Vagina (tissue), 2 donors: ENCODE data around the gene RPL13A. TPM values are rescaled to one million over a fixed set of nuclear protein-coding genes. Genes with fewer than 3 reads are reported as not detected.
"Not testable (repeated sequence)": the region's sequence is repeated elsewhere in the genome, so short reads cannot be mapped to it uniquely, and the experiment has no call there.

Source experiments
- DNase-seq, 2 donors: peaks; one replicate each; pipeline ENCODE4 v3.0.0-alpha.2; 2017; ENCODE audit errors: extremely low spot score in 2 of 2
- H3K27ac ChIP-seq: fragments of 200-600 bp; sonication (generic); one replicate; pipeline ENCODE4 v1.5.1; 2019
- H3K27me3 ChIP-seq: fragments of 200-600 bp; sonication (generic); one replicate; pipeline ENCODE4 v1.5.1; 2019
- H3K36me3 ChIP-seq, 2 donors: fragments of 200-600 bp; sonication (generic); one replicate each; pipeline ENCODE4 v1.5.1; 2017 to 2019
- H3K4me1 ChIP-seq: fragments of 200-600 bp; sonication (generic); one replicate; pipeline ENCODE4 v1.5.1; 2019
- H3K4me3 ChIP-seq, 2 donors: fragments of 200-600 bp; sonication (generic); 1 replicate in 1 of 2; 2 replicates in 1 of 2; pipeline ENCODE4 v1.5.1; 2016 to 2019
- H3K9me3 ChIP-seq: fragments of 200-600 bp; sonication (generic); one replicate; pipeline ENCODE4 v1.5.1; 2019
- POLR2A ChIP-seq, 2 donors: fragments of 450-650 bp; IDR thresholded peaks; one replicate each; pipeline ENCODE4 v1.6.1; 2017; ENCODE audit warnings: antibody characterized with exemption in 2 of 2, mild to moderate bottlenecking in 2 of 2, moderate library complexity in 2 of 2
- POLR2AphosphoS5 ChIP-seq, 2 donors: sonication (generic); formaldehyde crosslinking; IDR thresholded peaks; one replicate each; pipeline ENCODE4 v1.9.0; 2017; ENCODE audit warnings: antibody characterized with exemption in 2 of 2, mild to moderate bottlenecking in 2 of 2, low read depth in 1 of 2; ENCODE audit not compliant: insufficient read depth in 1 of 2
- intact Hi-C: fragments of 100-400 bp; cut with DNase I; formaldehyde crosslinking; loops from one replicate; pipeline ENCODE4 v1.15.1; 2023
- total RNA-seq: library from RNA; depleted of rRNA; stranded (reverse); fragments of >200 nt; gene quantifications from one replicate; pipeline ENCODE4 v1.2.3, GENCODE V29; 2016
- TF ChIP-seq, protein P1 (sequence below), 3 experiments: fragments of 450-650 bp in 2 of 3; fragments of 200-600 bp in 1 of 3; sonication (generic) in 1 of 3; IDR thresholded peaks; one replicate each; pipeline ENCODE4 v1.5.1; 2017 to 2019; ENCODE audit warnings: antibody characterized with exemption in 3 of 3, mild to moderate bottlenecking in 2 of 3, moderate library complexity in 2 of 3

The RPL13A gene
- total RNA-seq, 1 donor from 2014 or later = 3,900 TPM

DNA sequence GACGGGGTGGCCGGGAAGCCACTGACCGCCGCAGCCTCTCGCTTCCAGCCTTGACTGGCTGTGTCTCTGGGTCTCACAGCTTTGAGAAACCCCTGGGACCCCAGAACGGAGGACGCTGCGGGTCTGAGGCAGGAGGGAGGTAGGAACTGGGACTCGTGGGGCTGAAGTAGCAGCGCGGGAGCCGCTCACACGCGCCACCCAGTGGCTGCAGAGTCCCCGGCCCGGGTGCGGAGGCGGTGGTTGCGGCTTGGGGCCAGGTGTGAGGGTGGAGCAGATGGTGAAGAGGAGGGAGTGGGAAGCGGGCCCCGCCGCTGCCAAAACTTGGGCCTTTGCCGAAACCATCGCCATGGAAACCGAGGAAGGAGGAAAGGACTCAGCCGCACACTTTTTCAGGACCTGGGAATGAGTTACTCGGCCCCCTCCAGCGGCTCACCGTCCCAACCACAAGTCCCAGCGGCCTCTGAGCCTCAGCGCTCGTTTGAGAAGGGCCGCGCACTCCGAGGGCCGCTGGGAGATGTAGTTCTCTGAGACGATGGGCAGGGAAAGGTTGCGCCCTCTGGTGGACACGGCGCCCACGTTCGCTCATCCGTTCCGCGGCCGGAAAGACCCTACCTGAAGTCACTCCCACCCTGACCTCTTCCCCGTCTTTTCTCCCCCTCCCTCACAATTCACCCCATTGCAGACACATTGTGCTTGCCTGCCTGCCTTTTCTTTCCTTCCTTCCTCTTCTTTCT is 43.9 kb upstream of the RPL13A start:
- TF ChIP-seq, protein P1, sequence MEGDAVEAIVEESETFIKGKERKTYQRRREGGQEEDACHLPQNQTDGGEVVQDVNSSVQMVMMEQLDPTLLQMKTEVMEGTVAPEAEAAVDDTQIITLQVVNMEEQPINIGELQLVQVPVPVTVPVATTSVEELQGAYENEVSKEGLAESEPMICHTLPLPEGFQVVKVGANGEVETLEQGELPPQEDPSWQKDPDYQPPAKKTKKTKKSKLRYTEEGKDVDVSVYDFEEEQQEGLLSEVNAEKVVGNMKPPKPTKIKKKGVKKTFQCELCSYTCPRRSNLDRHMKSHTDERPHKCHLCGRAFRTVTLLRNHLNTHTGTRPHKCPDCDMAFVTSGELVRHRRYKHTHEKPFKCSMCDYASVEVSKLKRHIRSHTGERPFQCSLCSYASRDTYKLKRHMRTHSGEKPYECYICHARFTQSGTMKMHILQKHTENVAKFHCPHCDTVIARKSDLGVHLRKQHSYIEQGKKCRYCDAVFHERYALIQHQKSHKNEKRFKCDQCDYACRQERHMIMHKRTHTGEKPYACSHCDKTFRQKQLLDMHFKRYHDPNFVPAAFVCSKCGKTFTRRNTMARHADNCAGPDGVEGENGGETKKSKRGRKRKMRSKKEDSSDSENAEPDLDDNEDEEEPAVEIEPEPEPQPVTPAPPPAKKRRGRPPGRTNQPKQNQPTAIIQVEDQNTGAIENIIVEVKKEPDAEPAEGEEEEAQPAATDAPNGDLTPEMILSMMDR (IDR thresholded peaks at IDR 0.05) = peak; percentile 80 to 94 (median 87)
- TF ChIP-seq POLR2A (IDR thresholded peaks at IDR 0.05) (peak in 1 of 2 donors; percentile 1), POLR2AphosphoS5 (IDR thresholded peaks at IDR 0.05; ENCODE audit: insufficient read depth in 1 of 2, low read depth in 1 of 2) (peak; percentile 77 to 86)
- intact Hi-C loops = loop anchor here (10.0 kb wide), 2 partner anchors 79 to 219 kb away; partner anchors contain the start of genes DKKL1 and TEAD2
- Histone ChIP-seq H3K27ac (peak overlapping the region; percentile 83), H3K4me1 (peaks cover 33% of the 10 kb centered on the region), H3K36me3 (no peaks in the 10 kb centered on the region), H3K27me3 (no peaks in the 10 kb centered on the region), H3K9me3 (no peaks in the 10 kb centered on the region), H3K4me3 (peak overlapping the region; percentile 70 to 90)
- DNase-seq = peak in 1 of 2 donors; percentile 94

DNA sequence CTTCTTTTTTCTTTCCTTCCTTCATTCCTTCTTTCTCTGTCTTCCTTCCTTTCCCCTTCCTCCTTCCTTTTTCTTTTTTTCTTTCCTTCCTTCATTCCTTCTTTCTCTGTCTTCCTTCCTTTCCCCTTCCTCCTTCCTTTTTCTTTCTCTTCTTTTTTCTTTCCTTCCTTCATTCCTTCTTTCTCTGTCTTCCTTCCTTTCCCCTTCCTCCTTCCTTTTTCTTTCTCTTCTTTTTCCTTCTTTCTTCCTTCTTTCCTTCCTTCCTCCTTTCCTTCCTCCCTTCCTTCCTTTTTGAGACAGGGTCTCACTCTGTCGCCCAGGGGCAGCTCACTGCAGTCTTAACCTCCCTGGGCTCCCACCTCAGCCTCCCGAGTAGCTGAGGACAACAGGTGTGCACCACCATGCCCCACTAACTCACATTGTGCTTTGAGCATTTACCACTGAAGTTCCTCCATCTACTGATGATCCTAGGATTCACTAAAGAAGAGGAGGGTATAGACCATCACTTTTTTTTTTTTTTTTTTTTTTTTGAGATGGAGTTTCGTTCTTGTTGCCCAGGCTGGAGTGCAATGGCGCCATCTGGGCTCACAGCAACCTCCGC is 43.2 kb upstream of the RPL13A start:
- Histone ChIP-seq H3K27ac (peak overlapping the region; percentile 83), H3K4me1 (peaks cover 35% of the 10 kb centered on the region), H3K4me3 (peak overlapping the region in 1 of 2 donors; percentile 70)
- H3K27me3 ChIP-seq, DNase-seq, H3K9me3 ChIP-seq, H3K36me3 ChIP-seq: not testable (repeated sequence)
- intact Hi-C loops = loop anchor here (10.0 kb wide), 2 partner anchors 79 to 219 kb away; partner anchors contain the start of genes DKKL1 and TEAD2

DNA sequence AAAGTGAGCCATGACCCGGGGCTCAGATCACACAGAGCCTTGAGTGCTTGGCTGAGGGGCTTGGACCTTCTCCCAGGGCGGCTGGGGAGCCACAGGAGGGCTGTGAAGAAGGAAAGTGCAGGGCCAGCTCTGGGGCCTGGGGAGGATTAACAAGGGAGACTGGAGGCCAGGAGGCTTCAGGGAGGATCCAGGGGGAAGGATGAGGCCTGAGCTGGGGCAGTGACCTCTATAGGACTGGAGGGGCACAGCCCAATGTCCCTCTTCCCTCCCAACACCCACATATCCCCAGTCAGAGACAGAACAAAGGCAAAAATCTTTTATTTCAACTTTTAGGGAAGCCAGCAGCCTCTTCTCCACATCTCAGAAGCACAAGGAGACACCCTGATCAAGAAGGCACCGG is 41.4 kb upstream of the RPL13A start:
- Histone ChIP-seq H3K4me1 (peaks cover 45% of the 10 kb centered on the region), H3K27me3 (no peaks in the 10 kb centered on the region), H3K36me3 (peaks cover 0 to 10% of the 10 kb centered on the region in 2 donors), H3K27ac (no peak overlapping the region), H3K4me3 (no peak overlapping the region), H3K9me3 (no peaks in the 10 kb centered on the region)
- TF ChIP-seq POLR2A (IDR thresholded peaks at IDR 0.05) = no peak
- TF ChIP-seq, protein P1 (IDR thresholded peaks at IDR 0.05) = no peak
- TF ChIP-seq POLR2AphosphoS5 (IDR thresholded peaks at IDR 0.05; ENCODE audit: insufficient read depth in 1 of 2, low read depth in 1 of 2) = no peak
- no peak for DNase-seq
- intact Hi-C loops = loop anchor here (10.0 kb wide), 2 partner anchors 81 to 221 kb away; partner anchors contain the start of genes DKKL1 and TEAD2

DNA sequence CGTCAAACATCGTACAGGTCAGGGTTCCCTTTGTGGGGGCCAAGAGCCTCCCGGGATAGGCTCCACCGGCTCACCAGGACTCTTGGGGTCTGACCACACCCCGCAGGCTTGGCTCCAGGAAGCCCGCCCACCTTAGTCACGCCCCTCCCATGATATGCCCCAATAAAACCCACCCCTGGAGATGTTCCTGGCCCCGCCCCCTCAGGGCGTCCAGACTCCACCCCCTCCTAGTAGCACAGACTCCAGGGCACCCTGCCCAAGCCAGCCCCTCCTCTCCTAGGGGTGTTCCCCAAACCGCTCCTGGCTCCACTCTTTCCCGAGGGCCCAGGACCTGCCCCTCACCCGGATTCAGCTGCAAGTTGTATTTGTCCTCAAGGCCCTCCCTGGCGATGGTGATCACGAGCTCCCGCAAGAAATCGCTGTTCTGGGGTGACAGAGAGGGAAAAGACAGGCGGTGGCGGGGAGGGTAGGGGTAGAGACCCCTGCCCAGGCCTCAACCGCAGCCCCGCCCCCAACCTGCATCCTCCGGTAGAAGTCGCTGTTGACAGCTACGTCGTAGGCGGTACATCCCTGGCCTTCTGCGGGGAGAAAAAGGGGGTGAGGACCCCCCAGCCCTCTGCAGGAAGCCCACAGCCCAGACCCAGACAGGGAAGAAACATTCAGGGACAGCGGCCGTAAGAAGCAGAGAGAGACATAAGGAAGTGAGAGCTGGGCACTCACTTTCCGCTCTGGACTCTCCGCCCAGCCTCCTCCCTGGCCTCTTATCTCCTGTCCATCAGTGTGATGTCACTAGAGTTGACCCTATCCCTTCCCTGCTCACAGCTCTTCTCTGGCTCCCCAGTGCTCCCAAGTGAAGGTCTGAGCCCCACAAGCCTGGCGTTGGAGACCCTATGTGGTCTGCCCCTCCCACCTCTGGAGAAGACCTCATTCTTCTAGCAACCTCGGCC is 39.6 kb upstream of the RPL13A start:
- H3K9me3 ChIP-seq = no peaks in the 10 kb centered on the region
- intact Hi-C loops = loop anchor here (10.0 kb wide), 2 partner anchors 83 to 223 kb away; partner anchors contain the start of genes DKKL1 and TEAD2
- TF ChIP-seq, protein P1 (IDR thresholded peaks at IDR 0.05) = no peak
- TF ChIP-seq POLR2AphosphoS5 (IDR thresholded peaks at IDR 0.05; ENCODE audit: insufficient read depth in 1 of 2, low read depth in 1 of 2) (no peak), POLR2A (IDR thresholded peaks at IDR 0.05) (no peak)
- peaks cover 0 to 10% of the 10 kb centered on the region in 2 donors for H3K36me3 ChIP-seq
- H3K4me1 ChIP-seq = peaks cover 31% of the 10 kb centered on the region
- no peak for DNase-seq
- H3K27ac ChIP-seq = peak overlapping the region; percentile 44
- no peaks in the 10 kb centered on the region for H3K27me3 ChIP-seq
- no peak overlapping the region for H3K4me3 ChIP-seq

DNA sequence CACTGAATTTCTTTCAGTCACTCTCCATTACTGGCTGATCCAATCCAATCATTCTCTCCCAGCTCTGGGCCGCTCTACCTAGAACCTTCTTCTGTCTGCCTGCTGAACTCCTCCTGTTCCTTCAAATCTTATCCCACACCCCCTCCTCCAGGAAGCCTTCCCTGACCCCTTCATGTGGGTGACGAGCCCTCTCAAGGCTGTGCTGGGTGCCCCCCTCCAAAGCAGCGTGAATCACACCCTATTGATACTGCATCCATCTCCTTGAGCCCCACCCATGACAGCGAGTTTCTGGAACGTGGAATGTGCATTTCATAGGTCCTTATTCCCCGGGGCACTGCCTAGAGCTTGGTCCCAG is 39.0 kb upstream of the RPL13A start:
- no peak for DNase-seq
- Histone ChIP-seq H3K4me3 (no peak overlapping the region), H3K36me3 (peaks cover 0 to 10% of the 10 kb centered on the region in 2 donors), H3K4me1 (peaks cover 31% of the 10 kb centered on the region), H3K9me3 (no peaks in the 10 kb centered on the region), H3K27ac (no peak overlapping the region), H3K27me3 (no peaks in the 10 kb centered on the region)
- intact Hi-C loops = loop anchor here (10.0 kb wide), 2 partner anchors 84 to 224 kb away; partner anchors contain the start of genes DKKL1 and TEAD2
- TF ChIP-seq, protein P1 (IDR thresholded peaks at IDR 0.05) = no peak
- TF ChIP-seq POLR2A (IDR thresholded peaks at IDR 0.05) (no peak), POLR2AphosphoS5 (IDR thresholded peaks at IDR 0.05; ENCODE audit: insufficient read depth in 1 of 2, low read depth in 1 of 2) (no peak)
